K562 (cell line): Measurements from ENCODE around the gene LIPJ.

Source experiments
- CREM ChIP-seq: IDR thresholded peaks from 2 replicates; pipeline ENCODE4 v1.6.1; 2014; ENCODE audit warnings: antibody characterized with exemption, low read depth
- CTCF ChIP-seq, 3 experiments: IDR thresholded peaks in 2 of 3; conservative IDR thresholded peaks in 1 of 3; 2 replicates each; pipeline ENCODE4 v1.5.1; 2011 to 2012; ENCODE audit warnings: low read length in 3 of 3, mild to moderate bottlenecking in 3 of 3, control low read depth in 2 of 3, improper control_type of control experiment in 1 of 3, inconsistent platforms in 1 of 3, low read depth in 1 of 3, mixed read lengths in 1 of 3, moderate library complexity in 1 of 3; ENCODE audit not compliant: insufficient read depth in 2 of 3
- NR1H2 ChIP-seq: sonication (generic); formaldehyde crosslinking; IDR thresholded peaks from 2 replicates; pipeline ENCODE4 v1.4.0; 2020; ENCODE audit warnings: mild to moderate bottlenecking, missing genetic modification reagents
- POLR2AphosphoS5 ChIP-seq: IDR thresholded peaks from 2 replicates; pipeline ENCODE4 v1.6.1; 2011; ENCODE audit warnings: mild to moderate bottlenecking, low read depth, low read length, moderate library complexity; ENCODE audit not compliant: control insufficient read depth, insufficient read depth
- ZNF644 ChIP-seq: fragments of 200-800 bp; sonication (Bioruptor generic); IDR thresholded peaks from 2 replicates; pipeline ENCODE4 v1.6.1; 2016; ENCODE audit warnings: low read depth, missing genetic modification characterization, missing compliant biosample characterization
- ZNF668 ChIP-seq: fragments of 250-450 bp; sonication (Bioruptor Pico); IDR thresholded peaks from 2 replicates; pipeline ENCODE4 v1.8.0; 2022; ENCODE audit warnings: mild to moderate bottlenecking, inconsistent platforms
- ZNF696 ChIP-seq: fragments of 250-450 bp; sonication (Bioruptor Pico); conservative IDR thresholded peaks from 2 replicates; pipeline ENCODE4 v1.4.0; 2020; ENCODE audit warnings: mild to moderate bottlenecking, moderate library complexity
- TF ChIP-seq, protein P1 (sequence below), 3 experiments: fragments of 200-800 bp in 1 of 3; sonication (Bioruptor generic) in 1 of 3; sonication (generic) in 1 of 3; formaldehyde crosslinking in 1 of 3; IDR thresholded peaks; 2 replicates each; pipeline versions ENCODE4 v1.6.1 to v1.8.0; 2016 to 2022; ENCODE audit warnings: mild to moderate bottlenecking in 2 of 3, missing compliant biosample characterization in 2 of 3, missing genetic modification characterization in 2 of 3, missing genetic modification reagents in 1 of 3
- TF ChIP-seq, protein P2 (sequence below): sonication (generic); formaldehyde crosslinking; IDR thresholded peaks from 2 replicates; pipeline ENCODE4 v1.8.1; 2023; ENCODE audit warnings: mild to moderate bottlenecking, missing genetic modification reagents

GRCh38 chr10:88537322-88537721, 49.2 kb upstream of the LIPJ start:
- TF ChIP-seq NR1H2 (CRISPR knock-in tag) (no peak), ZNF668 (CRISPR knock-in tag) (no peak), ZNF696 (CRISPR knock-in tag) (no peak), ZNF644 (tag) (no peak), CREM (no peak), CTCF (IDR thresholded peaks at IDR 0.05 in 2 of 3, conservative IDR thresholded peaks at IDR 0.05 in 1 of 3; ENCODE audit: insufficient read depth in 2 of 3, low read depth in 1 of 3, low read length in 3 of 3) (no peak), POLR2AphosphoS5 (no peak)
- TF ChIP-seq, protein P1, sequence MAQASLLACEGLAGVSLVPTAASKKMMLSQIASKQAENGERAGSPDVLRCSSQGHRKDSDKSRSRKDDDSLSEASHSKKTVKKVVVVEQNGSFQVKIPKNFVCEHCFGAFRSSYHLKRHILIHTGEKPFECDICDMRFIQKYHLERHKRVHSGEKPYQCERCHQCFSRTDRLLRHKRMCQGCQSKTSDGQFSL (CRISPR knock-in tag; IDR thresholded peaks at IDR 0.05), result no peak
- TF ChIP-seq, protein P1 (tag; IDR thresholded peaks at IDR 0.05), result no peak
- TF ChIP-seq, protein P2, sequence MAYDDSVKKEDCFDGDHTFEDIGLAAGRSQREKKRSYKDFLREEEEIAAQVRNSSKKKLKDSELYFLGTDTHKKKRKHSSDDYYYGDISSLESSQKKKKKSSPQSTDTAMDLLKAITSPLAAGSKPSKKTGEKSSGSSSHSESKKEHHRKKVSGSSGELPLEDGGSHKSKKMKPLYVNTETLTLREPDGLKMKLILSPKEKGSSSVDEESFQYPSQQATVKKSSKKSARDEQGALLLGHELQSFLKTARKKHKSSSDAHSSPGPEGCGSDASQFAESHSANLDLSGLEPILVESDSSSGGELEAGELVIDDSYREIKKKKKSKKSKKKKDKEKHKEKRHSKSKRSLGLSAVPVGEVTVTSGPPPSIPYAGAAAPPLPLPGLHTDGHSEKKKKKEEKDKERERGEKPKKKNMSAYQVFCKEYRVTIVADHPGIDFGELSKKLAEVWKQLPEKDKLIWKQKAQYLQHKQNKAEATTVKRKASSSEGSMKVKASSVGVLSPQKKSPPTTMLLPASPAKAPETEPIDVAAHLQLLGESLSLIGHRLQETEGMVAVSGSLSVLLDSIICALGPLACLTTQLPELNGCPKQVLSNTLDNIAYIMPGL (CRISPR knock-in tag), result no peak
